ENCODE data around the gene TLCD1. TPM values are rescaled to one million over a fixed set of nuclear protein-coding genes. Genes with fewer than 3 reads are reported as not detected.

The TLCD1 gene
- total RNA-seq, 1 donor from 2014 or later: 14.0 TPM

DNA sequence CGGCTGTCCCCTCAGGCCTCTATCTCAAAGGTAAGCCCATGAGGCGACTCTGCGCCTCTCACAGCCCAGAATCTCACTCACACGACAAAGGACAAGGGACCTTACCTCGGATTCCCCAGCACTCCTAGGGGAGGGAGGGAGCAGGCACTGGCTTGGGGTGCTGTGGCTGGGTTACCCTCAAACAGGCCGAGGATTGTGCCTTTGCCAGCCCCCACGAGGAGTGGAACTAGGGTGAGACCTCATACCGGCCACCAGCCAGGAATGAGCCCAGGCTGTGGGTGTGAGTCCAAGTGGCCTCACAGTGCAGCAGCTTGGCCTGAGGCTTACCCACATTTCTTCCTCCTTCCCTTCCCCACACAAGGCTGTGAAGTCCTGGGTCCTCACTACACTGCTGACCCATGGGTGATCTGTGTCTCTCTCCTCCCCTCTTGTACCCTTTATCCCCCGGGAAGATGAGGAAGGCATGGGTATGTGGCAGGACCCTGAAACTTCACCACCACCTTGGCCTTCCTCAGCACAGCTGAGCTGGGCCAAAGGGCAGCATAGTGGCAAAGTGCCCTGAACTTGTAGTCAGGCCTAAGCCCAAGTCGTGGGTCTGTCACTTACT is 20.2 kb downstream of the TLCD1 start:
- TF ChIP-seq, protein P1, sequence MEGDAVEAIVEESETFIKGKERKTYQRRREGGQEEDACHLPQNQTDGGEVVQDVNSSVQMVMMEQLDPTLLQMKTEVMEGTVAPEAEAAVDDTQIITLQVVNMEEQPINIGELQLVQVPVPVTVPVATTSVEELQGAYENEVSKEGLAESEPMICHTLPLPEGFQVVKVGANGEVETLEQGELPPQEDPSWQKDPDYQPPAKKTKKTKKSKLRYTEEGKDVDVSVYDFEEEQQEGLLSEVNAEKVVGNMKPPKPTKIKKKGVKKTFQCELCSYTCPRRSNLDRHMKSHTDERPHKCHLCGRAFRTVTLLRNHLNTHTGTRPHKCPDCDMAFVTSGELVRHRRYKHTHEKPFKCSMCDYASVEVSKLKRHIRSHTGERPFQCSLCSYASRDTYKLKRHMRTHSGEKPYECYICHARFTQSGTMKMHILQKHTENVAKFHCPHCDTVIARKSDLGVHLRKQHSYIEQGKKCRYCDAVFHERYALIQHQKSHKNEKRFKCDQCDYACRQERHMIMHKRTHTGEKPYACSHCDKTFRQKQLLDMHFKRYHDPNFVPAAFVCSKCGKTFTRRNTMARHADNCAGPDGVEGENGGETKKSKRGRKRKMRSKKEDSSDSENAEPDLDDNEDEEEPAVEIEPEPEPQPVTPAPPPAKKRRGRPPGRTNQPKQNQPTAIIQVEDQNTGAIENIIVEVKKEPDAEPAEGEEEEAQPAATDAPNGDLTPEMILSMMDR (IDR thresholded peaks at IDR 0.05; ENCODE audit: unreplicated experiment): no peak
- peaks cover 17% of the 10 kb centered on the region for H3K36me3 Mint-ChIP-seq (ENCODE audit: insufficient read depth)

DNA sequence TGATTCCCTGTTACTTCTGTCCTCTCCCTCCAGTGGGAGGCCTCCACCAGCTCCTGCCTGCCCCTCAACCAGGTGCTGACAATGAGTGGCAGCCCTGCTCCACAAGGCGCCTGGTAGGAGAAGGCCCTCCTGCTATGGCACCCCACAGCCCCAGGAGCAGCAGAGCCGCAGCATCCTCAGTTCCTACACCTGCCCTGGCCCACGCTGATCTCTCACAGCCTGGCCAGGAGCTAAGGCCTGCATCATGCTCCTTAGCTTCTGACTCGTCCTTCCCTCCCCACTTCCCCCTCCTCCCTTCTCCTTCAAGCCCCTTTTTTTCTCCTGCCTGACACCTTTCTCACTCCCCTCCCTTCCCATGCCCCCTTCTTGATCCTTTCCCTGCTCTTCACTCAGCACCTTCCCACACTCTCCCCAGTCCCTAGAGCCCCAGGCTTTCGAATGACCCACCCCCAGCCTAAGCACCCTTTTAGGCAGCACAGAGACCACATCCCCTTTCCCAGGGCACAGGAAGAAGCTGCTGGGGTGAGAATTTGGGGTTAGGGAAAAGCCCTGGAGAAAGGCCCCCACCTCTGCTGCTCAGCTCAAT is 20.9 kb downstream of the TLCD1 start:
- Mint-ChIP-seq H3K27me3 (no peaks in the 10 kb centered on the region), H3K4me1 (ENCODE audit: low read depth) (peaks cover 1% of the 10 kb centered on the region), H3K4me3 (ENCODE audit: low read depth) (no peak overlapping the region), H3K27ac (no peak overlapping the region), H3K36me3 (ENCODE audit: insufficient read depth) (peaks cover 19% of the 10 kb centered on the region), H3K9me3 (ENCODE audit: low read depth) (no peaks in the 10 kb centered on the region)
- no peak for DNase-seq (ENCODE audit: low spot score, unreplicated experiment)
- TF ChIP-seq, protein P1 (IDR thresholded peaks at IDR 0.05; ENCODE audit: unreplicated experiment): no peak

More for the DNA sequence above, 20.2 kb downstream of the TLCD1 start:
- DNase-seq (ENCODE audit: low spot score, unreplicated experiment): no peak
- no peaks in the 10 kb centered on the region for H3K27me3 Mint-ChIP-seq
- H3K9me3 Mint-ChIP-seq (ENCODE audit: low read depth): no peaks in the 10 kb centered on the region
- peak overlapping the region; percentile 43 for H3K27ac Mint-ChIP-seq
- H3K4me3 Mint-ChIP-seq (ENCODE audit: low read depth): no peak overlapping the region
- peaks cover 5% of the 10 kb centered on the region for H3K4me1 Mint-ChIP-seq (ENCODE audit: low read depth)

DNA sequence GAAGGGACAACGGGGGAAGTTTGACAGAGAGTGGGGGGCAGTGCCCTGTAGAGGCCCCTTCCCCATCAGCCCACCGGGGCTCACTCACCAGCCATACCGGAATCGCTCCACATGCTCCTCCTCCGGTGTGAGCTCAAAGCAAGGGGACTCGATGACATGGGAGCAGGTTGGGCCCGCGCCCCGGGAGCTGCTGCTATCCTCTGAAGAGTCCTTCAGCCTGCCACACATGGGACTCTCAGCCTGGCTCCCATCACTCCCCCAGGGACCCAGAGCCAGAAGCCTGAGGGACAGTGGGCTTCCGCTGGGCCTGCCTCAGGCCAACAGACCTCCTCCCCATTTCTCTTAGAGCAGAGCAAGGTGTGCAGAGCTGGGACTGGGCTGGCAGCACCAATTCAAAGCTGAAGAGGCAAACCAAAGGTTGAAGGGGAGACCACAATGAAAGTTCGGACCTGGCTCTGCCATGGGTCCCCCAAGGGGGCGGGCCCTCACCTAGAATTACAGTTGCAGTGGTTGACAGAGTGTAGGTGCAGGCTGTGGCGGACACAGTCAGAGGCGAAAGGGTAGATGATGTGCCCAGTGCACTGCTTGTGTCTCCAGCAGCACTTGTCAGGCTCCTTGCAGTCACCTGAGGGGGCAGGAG is 21.7 kb downstream of the TLCD1 start:
- Mint-ChIP-seq H3K9me3 (ENCODE audit: low read depth) (no peaks in the 10 kb centered on the region), H3K36me3 (ENCODE audit: insufficient read depth) (peaks cover 20% of the 10 kb centered on the region), H3K4me3 (ENCODE audit: low read depth) (no peak overlapping the region), H3K27me3 (no peaks in the 10 kb centered on the region), H3K27ac (peak overlapping the region; percentile 3), H3K4me1 (ENCODE audit: low read depth) (peaks cover 1% of the 10 kb centered on the region)
- DNase-seq (ENCODE audit: low spot score, unreplicated experiment): no peak
- TF ChIP-seq, protein P1 (IDR thresholded peaks at IDR 0.05; ENCODE audit: unreplicated experiment): no peak

DNA sequence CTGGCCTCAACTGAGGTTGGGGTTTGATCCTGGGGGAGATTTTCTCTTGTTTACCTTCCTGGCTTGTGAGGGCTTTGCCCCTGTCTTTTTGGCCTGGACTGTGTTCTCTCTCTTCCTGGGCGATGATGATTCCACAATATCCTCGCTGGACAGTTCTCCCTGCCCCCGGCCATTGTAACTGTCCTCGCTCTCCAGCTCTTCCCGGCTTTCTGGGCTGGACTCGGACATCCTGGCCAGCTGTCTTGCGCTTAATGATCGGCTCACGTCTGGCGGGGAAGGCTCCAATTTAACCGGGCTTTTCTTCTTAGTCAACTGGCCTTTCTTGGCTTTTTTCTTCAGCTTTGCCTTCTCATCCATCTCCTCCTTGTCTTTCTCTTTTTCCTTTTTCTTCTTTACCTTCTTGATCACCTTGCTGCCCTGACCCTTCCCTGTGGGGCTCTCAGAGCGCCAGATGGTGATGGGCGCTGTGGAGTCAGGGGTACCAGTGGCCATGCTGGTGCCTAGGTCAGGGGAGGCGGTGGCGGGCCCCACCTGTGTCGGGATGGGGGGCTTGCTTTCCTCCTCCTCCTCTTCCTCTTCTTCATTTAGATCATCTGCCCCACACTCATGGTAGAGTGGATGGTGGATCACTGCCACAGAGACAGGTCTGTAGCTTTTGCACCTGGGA is 22.3 kb downstream of the TLCD1 start:
- Mint-ChIP-seq H3K27ac (peak overlapping the region; percentile 73), H3K27me3 (no peaks in the 10 kb centered on the region), H3K9me3 (ENCODE audit: low read depth) (no peaks in the 10 kb centered on the region), H3K4me3 (ENCODE audit: low read depth) (no peak overlapping the region), H3K36me3 (ENCODE audit: insufficient read depth) (peaks cover 20% of the 10 kb centered on the region), H3K4me1 (ENCODE audit: low read depth) (peaks cover 7% of the 10 kb centered on the region)
- TF ChIP-seq, protein P1 (IDR thresholded peaks at IDR 0.05; ENCODE audit: unreplicated experiment): no peak
- DNase-seq (ENCODE audit: low spot score, unreplicated experiment): no peak

DNA sequence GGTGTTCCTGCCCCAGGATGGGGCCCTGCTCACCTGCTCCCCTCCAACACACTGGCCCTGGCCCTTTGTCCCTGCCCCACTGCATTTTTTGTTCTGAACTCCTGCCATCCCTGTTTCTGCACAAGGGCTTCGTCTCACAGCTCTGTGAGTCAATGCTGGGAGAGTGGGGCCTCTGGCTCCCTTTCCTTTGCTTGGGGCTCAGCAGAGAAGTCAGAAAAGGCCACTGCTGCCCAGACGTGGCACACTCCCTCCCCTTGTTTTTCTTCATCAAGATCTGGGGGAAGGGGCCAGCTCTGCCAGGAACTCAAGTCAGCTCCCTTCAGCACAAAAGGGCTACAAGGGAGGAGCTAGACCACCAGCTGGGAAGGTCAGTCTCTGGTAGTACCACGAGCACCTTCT is 23.3 kb downstream of the TLCD1 start:
- Mint-ChIP-seq H3K4me1 (ENCODE audit: low read depth) (peaks cover 16% of the 10 kb centered on the region), H3K9me3 (ENCODE audit: low read depth) (no peaks in the 10 kb centered on the region), H3K4me3 (ENCODE audit: low read depth) (no peak overlapping the region), H3K27me3 (no peaks in the 10 kb centered on the region), H3K36me3 (ENCODE audit: insufficient read depth) (peaks cover 20% of the 10 kb centered on the region), H3K27ac (no peak overlapping the region)
- TF ChIP-seq, protein P1 (IDR thresholded peaks at IDR 0.05; ENCODE audit: unreplicated experiment): no peak
- DNase-seq (ENCODE audit: low spot score, unreplicated experiment): no peak

All from progenitor cell of endocrine pancreas (in vitro differentiated cells).